GM18870 (cell line): Measurements from ENCODE around the gene ZNF329.
"Not testable (repeated sequence)": the region's sequence is repeated elsewhere in the genome, so short reads cannot be mapped to it uniquely, and the experiment has no call there.

Source experiments
- ATAC-seq: cut with Tn5 transposase; IDR thresholded peaks from one replicate; pipeline ENCODE4 v1.9.1; 2021; ENCODE audit warnings: moderate library complexity; ENCODE audit not compliant: unreplicated experiment

Gene ZNF329

GRCh38 chr19:58150328-58150921 is at the start of gene ZNF329:
Gene ZNF329, minus strand, starts transcription at chr19:58150789. Its CDS starts 21,286 bp downstream, at chr19:58129503.
- no peak for ATAC-seq

DNA sequence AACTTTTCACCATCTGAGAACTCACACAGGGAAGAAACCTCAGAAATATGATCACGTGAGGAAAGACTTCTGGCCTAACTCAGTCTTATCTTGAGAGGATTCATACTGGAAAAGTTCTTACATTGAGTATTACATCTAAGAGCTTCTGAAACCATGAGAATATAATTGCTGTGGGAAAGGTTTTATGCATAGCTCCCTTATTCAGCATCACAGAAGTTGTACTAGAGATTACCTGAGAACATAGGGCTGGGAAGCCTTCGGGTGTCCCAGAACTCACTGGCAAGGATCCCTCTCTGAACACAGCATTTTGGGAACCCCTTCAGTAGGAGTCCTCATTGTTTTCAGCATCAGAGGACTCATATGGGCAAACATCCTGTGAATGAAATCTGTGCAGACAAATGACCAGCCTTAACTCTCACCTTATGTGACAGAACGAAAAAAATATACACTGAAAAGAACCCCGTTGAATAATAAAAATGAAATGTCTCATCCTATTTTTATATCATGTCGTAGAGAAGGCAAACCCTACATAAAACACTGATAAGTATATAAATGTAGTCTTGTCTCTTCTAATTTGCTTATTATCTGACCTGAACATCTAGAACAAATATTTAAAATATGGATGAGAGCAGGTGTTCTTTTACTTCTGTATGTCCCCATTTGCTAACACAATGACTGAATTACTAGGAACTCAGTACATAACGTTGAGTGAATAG is 46.5 kb upstream of the ZNF329 start:
- no peak for ATAC-seq

- peak; percentile 12 for ATAC-seq
These were observed 33.2 kb upstream of the ZNF329 start for GRCh38 chr19:58183817-58184215.

DNA sequence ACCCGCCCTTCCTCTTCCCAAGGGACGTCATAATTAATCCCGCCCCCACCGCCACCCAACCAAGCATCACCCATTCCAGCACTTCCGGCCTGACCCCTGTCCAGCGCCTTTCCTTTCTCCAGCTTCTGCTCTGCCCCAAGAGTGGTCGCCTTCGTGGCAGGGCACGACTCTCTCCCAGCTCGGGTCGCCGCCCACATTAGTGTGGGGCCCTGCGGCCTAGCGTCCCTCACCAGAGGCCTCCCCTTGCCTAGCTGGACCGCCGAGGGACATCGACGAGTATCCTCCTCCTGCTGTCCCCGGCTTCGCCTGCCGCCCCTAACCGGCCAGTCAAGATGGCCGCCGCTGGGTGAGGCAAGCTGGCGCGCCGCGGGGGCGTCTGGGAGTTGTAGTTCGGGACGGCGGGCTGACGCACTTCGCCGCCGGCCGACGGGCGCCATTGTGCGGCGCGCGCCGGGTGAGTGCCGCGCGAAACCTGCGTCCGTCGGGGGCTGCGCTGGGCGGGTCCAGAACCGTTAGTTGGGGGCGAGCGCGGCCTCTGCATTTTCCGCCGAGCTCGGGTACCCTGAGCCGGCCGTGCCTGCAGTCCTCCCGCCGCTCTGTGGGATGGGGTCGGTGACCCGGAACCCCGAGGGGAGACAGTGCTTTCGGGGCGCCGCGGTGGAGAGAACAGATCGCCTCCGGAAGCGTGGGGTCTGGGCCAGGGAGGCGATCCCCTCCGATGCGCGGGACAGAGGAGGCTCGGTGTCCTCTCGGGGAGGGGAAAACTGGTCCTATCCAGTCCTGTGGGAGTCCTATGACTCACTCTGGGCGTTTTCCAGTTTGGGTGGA is 32.6 kb upstream of the ZNF329 start, which contains the start of gene ZNF274:
Gene ZNF274 (plus strand): TSS at position 73 of the 828 bp plus-strand sequence. CDS start 905 bp downstream, outside the sequence.
- ATAC-seq = peak; percentile 70

GRCh38 chr19:58182577-58182988 is 32.0 kb upstream of the ZNF329 start:
- ATAC-seq = no peak

GRCh38 chr19:58181902-58182576 is 31.4 kb upstream of the ZNF329 start:
- ATAC-seq = no peak

DNA sequence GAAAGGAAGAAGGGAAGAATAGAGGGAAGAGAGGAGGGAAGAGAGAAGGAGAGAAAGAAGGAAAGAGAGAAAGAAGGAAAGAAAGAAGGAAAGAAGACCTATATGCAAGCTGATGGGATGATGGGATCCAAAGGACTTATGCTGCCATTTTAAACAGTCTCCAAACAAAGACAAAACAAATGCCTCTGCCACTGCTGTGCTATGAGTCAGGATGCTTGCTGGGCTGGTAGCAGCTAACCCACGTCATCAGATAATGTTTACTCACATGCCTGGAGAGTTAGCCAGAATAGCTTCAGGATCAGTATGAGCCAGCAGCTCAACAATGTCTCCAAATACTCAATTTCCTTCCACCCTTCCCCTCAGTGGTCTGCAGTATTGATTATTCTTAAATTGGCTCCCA is 20.3 kb upstream of the ZNF329 start:
- ATAC-seq = no peak

GRCh38 chr19:58166708-58167280 is 16.2 kb upstream of the ZNF329 start:
- ATAC-seq = no peak

GRCh38 chr19:58166268-58166667 is 15.7 kb upstream of the ZNF329 start:
- no peak for ATAC-seq

DNA sequence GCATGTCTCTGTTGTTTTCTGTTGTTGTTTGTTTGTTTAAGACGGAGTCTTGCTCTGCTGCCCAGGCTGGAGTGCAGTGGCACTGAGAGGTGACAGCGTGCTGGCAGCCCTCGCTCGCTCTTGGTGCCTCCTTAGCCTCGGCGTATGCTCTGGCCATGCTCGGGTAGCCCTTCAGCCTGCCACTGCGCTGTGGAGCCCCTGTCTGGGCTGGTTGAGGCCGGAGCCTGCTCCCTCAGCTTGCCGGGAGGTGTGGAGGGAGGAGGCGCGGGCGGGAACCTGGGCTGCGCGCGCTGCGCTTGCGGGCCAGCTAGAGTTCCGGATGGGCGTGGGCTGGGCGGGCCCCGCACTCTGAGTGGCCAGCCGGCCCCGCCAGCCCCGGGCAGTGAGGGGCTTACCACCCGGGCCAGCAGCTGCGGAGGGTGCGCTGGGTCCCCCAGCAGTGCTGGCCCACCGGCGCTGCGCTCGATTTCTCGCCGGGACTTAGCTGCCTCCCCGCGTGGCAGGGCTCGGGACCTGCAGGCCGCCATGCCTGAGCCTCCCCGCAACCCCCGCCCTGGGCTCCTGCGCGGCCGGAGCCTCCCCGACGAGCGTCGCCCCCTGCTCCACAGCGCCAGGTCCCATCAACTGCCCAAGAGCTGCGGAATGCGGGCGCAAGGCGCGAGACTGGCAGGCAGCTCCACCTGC is 6.6 kb upstream of the ZNF329 start:
- ATAC-seq = no peak

DNA sequence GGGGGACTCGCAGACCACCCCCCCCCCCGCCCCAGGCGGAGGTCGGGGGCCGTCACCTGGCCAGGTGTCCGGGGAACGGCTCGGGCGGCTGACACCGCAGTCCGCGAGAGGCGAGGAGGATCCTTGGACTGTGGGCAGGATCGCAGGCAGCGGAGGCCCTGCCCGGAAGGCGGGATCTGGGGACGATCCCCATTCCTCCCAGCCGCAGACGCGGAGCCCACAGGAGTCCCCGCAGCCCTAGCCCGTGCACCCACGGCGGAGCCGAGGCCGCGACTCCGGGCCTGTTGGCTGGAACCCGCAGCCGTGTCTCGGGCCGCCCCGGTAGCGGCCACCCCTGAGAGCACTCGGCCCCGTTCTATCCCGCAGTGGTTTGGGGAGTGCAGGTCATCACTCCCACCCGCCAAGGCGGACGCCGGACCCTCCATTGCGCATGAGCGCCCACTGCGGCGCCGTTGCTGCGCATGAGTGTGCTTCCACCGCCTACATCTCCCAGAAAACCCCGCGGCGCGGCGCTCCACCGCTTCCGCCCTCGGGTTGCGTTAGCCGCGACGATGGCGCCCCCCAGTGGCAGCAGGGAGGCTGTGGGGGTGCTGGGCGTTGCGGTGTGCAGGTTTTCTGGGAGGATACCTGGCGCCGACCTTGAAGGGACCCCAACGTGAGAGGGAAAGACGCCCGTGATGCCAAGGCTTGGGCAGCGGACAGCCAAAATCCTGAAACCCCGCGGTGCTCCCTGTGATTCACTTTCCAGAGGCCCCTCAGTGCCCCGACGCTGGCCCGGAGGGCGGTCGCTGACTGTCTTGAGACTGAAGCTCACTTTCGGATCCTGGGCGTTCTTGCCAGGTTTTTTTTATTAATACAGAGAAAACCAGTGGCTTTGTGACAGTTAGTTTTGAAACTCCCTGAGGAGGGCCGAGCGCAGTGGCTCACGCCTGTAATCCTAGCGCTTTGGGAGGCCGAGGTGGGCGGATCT is 4.4 kb upstream of the ZNF329 start:
- peak; percentile 57 for ATAC-seq

DNA sequence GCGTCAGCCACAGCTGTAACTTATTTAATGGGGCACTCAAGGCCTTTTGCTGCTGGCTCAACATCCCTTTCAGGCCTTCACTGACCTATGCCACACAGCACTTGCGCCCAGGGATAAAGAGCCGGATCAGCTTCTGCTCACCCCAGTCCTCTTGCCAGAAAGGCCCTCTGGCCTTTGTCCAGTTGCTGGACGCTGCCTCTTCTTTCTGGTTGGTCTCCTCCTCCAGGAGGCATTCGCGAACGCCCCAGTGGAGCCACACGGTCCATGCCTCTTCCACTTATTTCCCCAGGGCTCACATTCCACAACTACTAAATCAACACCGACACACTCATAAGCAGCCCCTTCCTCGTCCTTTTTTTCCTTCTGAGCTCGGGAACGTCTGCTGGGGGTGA is 3.7 kb upstream of the ZNF329 start:
- no peak for ATAC-seq

DNA sequence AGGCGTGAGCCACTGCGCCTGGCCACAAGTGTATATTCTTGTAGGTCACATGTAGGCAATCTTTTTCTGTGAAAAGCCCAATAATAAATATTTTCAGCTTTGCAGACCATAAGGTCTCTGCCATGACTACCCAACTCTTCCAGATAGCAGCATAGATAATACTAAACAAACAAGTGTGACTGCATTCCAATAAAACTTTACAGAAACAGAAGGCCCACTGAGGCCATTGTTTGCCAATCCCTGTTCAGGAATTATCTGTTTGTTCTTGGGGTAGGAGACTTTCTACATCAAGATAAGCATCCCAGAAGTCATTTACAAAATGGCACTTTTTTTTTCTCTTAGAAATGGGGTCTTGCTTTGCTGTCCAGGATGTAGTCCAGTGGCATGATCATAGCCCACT is 2.8 kb upstream of the ZNF329 start:
- ATAC-seq = no peak

- ATAC-seq = not testable (repeated sequence)
These were observed 3.1 kb downstream of the ZNF329 start for GRCh38 chr19:58147475-58147874.

GRCh38 chr19:58145849-58146248 is 4.7 kb downstream of the ZNF329 start:
- ATAC-seq = no peak

GRCh38 chr19:58134244-58134643 is 16.3 kb downstream of the ZNF329 start:
- ATAC-seq = no peak

GRCh38 chr19:58129284-58129683 is 21.3 kb downstream of the ZNF329 start:
- no peak for ATAC-seq

GRCh38 chr19:58128041-58128685 is 22.4 kb downstream of the ZNF329 start:
- ATAC-seq = no peak

DNA sequence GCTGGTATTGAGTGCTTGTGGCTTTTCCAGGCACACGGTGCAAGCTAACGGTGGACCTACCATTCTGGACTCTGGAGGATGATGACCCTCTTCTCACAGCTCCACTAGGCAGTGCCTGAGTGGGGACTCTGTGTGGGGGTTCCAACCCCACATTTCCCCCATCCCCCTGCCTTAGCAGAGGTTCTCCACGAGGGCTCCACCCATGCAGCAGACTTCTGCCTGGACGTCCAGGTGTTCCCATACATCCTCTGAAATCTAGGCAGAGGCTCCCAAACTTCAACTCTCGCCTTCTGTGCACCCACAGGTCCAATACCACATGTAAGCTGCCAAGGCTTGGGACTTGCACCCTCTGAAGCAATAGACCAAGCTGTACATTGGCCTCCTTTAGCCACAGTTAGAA is 27.2 kb downstream of the ZNF329 start:
- ATAC-seq = no peak
